Neural cell (in vitro differentiated cells): ENCODE measurements around the gene DPEP2. TPM values are rescaled to one million over a fixed set of nuclear protein-coding genes. Genes with fewer than 3 reads are reported as not detected.

ENCODE experiments used
- H2AFZ ChIP-seq: fragments of 200-600, 300-800 bp; sonication (generic), shearing (Covaris generic); 2 replicates; pipeline ENCODE4 v1.6.0; 2014; ENCODE audit warnings: low read depth, mild to moderate bottlenecking, antibody characterized with exemption, low read length, moderate library complexity
- H3F3A ChIP-seq: fragments of 200-600 bp; shearing (Covaris generic); 2 replicates; pipeline ENCODE4 v1.6.1; 2016; ENCODE audit warnings: mild to moderate bottlenecking, moderate library complexity, mixed read lengths, antibody characterized with exemption, low read length; ENCODE audit not compliant: insufficient read depth, poor library complexity, severe bottlenecking
- H3K27ac ChIP-seq: fragments of 200-600, 300-800 bp; sonication (generic), shearing (Covaris generic); 2 replicates; pipeline ENCODE4 v1.5.1; 2014; ENCODE audit warnings: mild to moderate bottlenecking, low read length, moderate library complexity
- H3K27me3 ChIP-seq: fragments of 300-800, 200-600 bp; sonication (generic), shearing (Covaris generic); 2 replicates; pipeline ENCODE4 v1.6.0; 2014; ENCODE audit warnings: mild to moderate bottlenecking, low read depth, low read length, moderate library complexity; ENCODE audit not compliant: insufficient read depth
- H3K36me3 ChIP-seq: fragments of 300-800, 200-600 bp; sonication (generic), shearing (Covaris generic); 2 replicates; pipeline ENCODE4 v1.5.1; 2014; ENCODE audit warnings: mild to moderate bottlenecking, antibody characterized with exemption, low read length, moderate library complexity; ENCODE audit not compliant: insufficient read depth
- H3K4me2 ChIP-seq: fragments of 300-800, 200-600 bp; sonication (generic), shearing (Covaris generic); 2 replicates; pipeline ENCODE4 v1.6.0; 2014; ENCODE audit warnings: mild to moderate bottlenecking, low read length
- H3K4me3 ChIP-seq: fragments of 300-800, 200-600 bp; sonication (generic), shearing (Covaris generic); 2 replicates; pipeline ENCODE4 v1.5.1; 2014; ENCODE audit warnings: mild to moderate bottlenecking, low read length, moderate library complexity
- H3K79me2 ChIP-seq: fragments of 200-600 bp; shearing (Covaris generic); replicated peaks from 2 replicates; pipeline ENCODE4 v1.6.0; 2014; ENCODE audit warnings: mild to moderate bottlenecking, low read length, moderate library complexity; ENCODE audit not compliant: insufficient read depth
- H3K9ac ChIP-seq: fragments of 300-800, 200-600 bp; sonication (generic), shearing (Covaris generic); 2 replicates; pipeline ENCODE4 v1.6.1; 2016; ENCODE audit warnings: mild to moderate bottlenecking, low read length, mixed read lengths
- H3K9me2 ChIP-seq: fragments of 200-600 bp; shearing (Covaris generic); 2 replicates; pipeline ENCODE4 v1.6.1; 2016; ENCODE audit warnings: mild to moderate bottlenecking, low read length, mixed read lengths; ENCODE audit not compliant: insufficient read depth
- H3K9me3 ChIP-seq: fragments of 200-600, 300-800 bp; sonication (generic), shearing (Covaris generic); 2 replicates; pipeline ENCODE4 v1.6.1; 2016; ENCODE audit warnings: mild to moderate bottlenecking, mixed run types, low read length, moderate library complexity, mixed read lengths
- H4K20me1 ChIP-seq: fragments of 200-600 bp; shearing (Covaris generic); 2 replicates; pipeline ENCODE4 v1.6.1; 2016; ENCODE audit warnings: mild to moderate bottlenecking, mixed run types; ENCODE audit not compliant: insufficient read depth
- CTCF ChIP-seq: fragments of 450-650 bp; IDR thresholded peaks from 2 replicates; pipeline ENCODE4 v1.5.1; 2014; ENCODE audit warnings: antibody characterized with exemption, mild to moderate bottlenecking, moderate library complexity; ENCODE audit not compliant: poor library complexity, severe bottlenecking
- EZH2 ChIP-seq: fragments of 200-600, 300-800 bp; shearing (Covaris generic), sonication (generic); IDR thresholded peaks from 2 replicates; pipeline ENCODE4 v1.6.1; 2014; ENCODE audit warnings: antibody characterized with exemption, low read length, borderline replicate concordance, mild to moderate bottlenecking; ENCODE audit not compliant: insufficient read depth, poor library complexity, severe bottlenecking
- MXI1 ChIP-seq: fragments of 450-650 bp; conservative IDR thresholded peaks from 2 replicates; pipeline ENCODE4 v1.6.1; 2014; ENCODE audit warnings: antibody characterized with exemption, mild to moderate bottlenecking; ENCODE audit not compliant: poor library complexity, severe bottlenecking
- POLR2AphosphoS5 ChIP-seq: IDR thresholded peaks from 2 replicates; pipeline ENCODE4 v1.6.1; 2012
- RAD21 ChIP-seq: fragments of 450-650 bp; conservative IDR thresholded peaks from 2 replicates; pipeline ENCODE4 v1.6.1; 2014; ENCODE audit warnings: antibody characterized with exemption, mild to moderate bottlenecking, moderate library complexity
- REST ChIP-seq: IDR thresholded peaks from 2 replicates; pipeline ENCODE4 v1.6.1; 2012; ENCODE audit warnings: borderline replicate concordance
- SMC3 ChIP-seq: fragments of 450-650 bp; conservative IDR thresholded peaks from 2 replicates; pipeline ENCODE4 v1.6.1; 2014; ENCODE audit warnings: antibody characterized with exemption, mild to moderate bottlenecking, moderate library complexity; ENCODE audit not compliant: poor library complexity
- TAF1 ChIP-seq: IDR thresholded peaks from 2 replicates; pipeline ENCODE4 v1.6.1; 2012; ENCODE audit warnings: low read depth
- polyA plus RNA-seq: library from polyadenylated mRNA; depleted of rRNA; stranded (reverse); fragments of >200 nt; gene quantifications from 2 replicates; pipeline ENCODE4 v1.2.3, GENCODE V29; 2014

Gene DPEP2
- polyA plus RNA-seq, 1 donor from 2014 or later: not detected

GRCh38 chr16:67989322-67990017 lies 9.8 kb downstream of the DPEP2 start:
- no peak overlapping the region for H3K9ac ChIP-seq

GRCh38 chr16:67988675-67989074 lies 10.6 kb downstream of the DPEP2 start:
- TF ChIP-seq SMC3 (no peak), POLR2AphosphoS5 (no peak)
- no peak overlapping the region for H3K9ac ChIP-seq
- H3K27me3 ChIP-seq: no peaks in the 10 kb centered on the region
- no peaks in the 10 kb centered on the region for H3K79me2 ChIP-seq
- no peaks in the 10 kb centered on the region for H3K36me3 ChIP-seq
- H3F3A ChIP-seq: no peaks in the 10 kb centered on the region
- no peaks in the 10 kb centered on the region for H3K9me3 ChIP-seq
- no peaks in the 10 kb centered on the region for H3K9me2 ChIP-seq
- H2AFZ ChIP-seq: no peak overlapping the region
- H3K27ac ChIP-seq: no peak overlapping the region
- H4K20me1 ChIP-seq: no peaks in the 10 kb centered on the region
- no peak overlapping the region for H3K4me2 ChIP-seq
- H3K4me3 ChIP-seq: no peak overlapping the region

More at GRCh38 chr16:67989322-67990017, 9.8 kb downstream of the DPEP2 start:
- no peak overlapping the region for H3K4me3 ChIP-seq
- no peak overlapping the region for H3K27ac ChIP-seq
- H3K9me3 ChIP-seq: no peaks in the 10 kb centered on the region
- no peak overlapping the region for H3K4me2 ChIP-seq
- TF ChIP-seq MXI1 (no peak), POLR2AphosphoS5 (no peak), TAF1 (no peak), CTCF (no peak), REST (no peak), EZH2 (no peak), SMC3 (no peak)
- H2AFZ ChIP-seq: no peak overlapping the region
- H3K27me3 ChIP-seq: no peaks in the 10 kb centered on the region
- H4K20me1 ChIP-seq: no peaks in the 10 kb centered on the region
- H3K79me2 ChIP-seq: no peaks in the 10 kb centered on the region
- H3K9me2 ChIP-seq: no peaks in the 10 kb centered on the region
- no peaks in the 10 kb centered on the region for H3K36me3 ChIP-seq
- no peaks in the 10 kb centered on the region for H3F3A ChIP-seq

GRCh38 chr16:67987460-67988160 lies 11.7 kb downstream of the DPEP2 start:
- Histone ChIP-seq H3K4me3 (no peak overlapping the region), H3K36me3 (no peaks in the 10 kb centered on the region), H3K27me3 (no peaks in the 10 kb centered on the region), H3K9me3 (no peaks in the 10 kb centered on the region), H3K9ac (no peak overlapping the region), H4K20me1 (no peaks in the 10 kb centered on the region), H3K4me2 (no peak overlapping the region), H2AFZ (no peak overlapping the region), H3K79me2 (no peaks in the 10 kb centered on the region), H3K27ac (no peak overlapping the region), H3K9me2 (no peaks in the 10 kb centered on the region), H3F3A (no peaks in the 10 kb centered on the region)
- TF ChIP-seq EZH2 (no peak), TAF1 (no peak), RAD21 (no peak), CTCF (no peak), POLR2AphosphoS5 (no peak), SMC3 (no peak), MXI1 (no peak), REST (no peak)
